ENCODE results near the gene TMEM17. TPM values are rescaled to one million over a fixed set of nuclear protein-coding genes. Genes with fewer than 3 reads are reported as not detected.

The TMEM17 gene
- total RNA-seq, 4 donors from 2014 or later = 2.1 to 6.0 (median 4.8) TPM

- Histone ChIP-seq H3K4me1 (peaks cover 4 to 8% of the 10 kb centered on the region in 2 donors), H3K9me3 (no peaks in the 10 kb centered on the region), H3K36me3 (no peaks in the 10 kb centered on the region), H3K27me3 (no peaks in the 10 kb centered on the region), H3K4me3 (replicated peaks in 1 of 3) (no peak overlapping the region), H3K27ac (no peak overlapping the region)
- intact Hi-C loops (cut with DNase I) = no loop called here
- no peak for DNase-seq
- 86 to 88% methylated on average over 3 of the region's 3 CpGs for WGBS, 2 donors
- TF ChIP-seq CTCF (IDR thresholded peaks at IDR 0.05) = no peak
Observed at GRCh38 chr2:62501069-62501468, 4.9 kb downstream of the TMEM17 start.

GRCh38 chr2:62499430-62500060 lies 6.5 kb downstream of the TMEM17 start:
- WGBS, 2 donors = 74 to 99% methylated on average over 2 of the region's 2 CpGs
- DNase-seq = no peak
- no peaks in the 10 kb centered on the region for H3K27me3 ChIP-seq
- peaks cover 9% of the 10 kb centered on the region in 2 donors for H3K4me1 ChIP-seq
- no peaks in the 10 kb centered on the region for H3K9me3 ChIP-seq
- intact Hi-C loops (cut with DNase I) = no loop called here
- TF ChIP-seq CTCF (IDR thresholded peaks at IDR 0.05) = no peak
- TF ChIP-seq POLR2A (IDR thresholded peaks at IDR 0.05) = no peak
- H3K4me3 ChIP-seq (replicated peaks in 1 of 3) = no peak overlapping the region
- H3K36me3 ChIP-seq = no peaks in the 10 kb centered on the region
- H3K27ac ChIP-seq = no peak overlapping the region

GRCh38 chr2:62498739-62499138 lies 7.3 kb downstream of the TMEM17 start:
- Histone ChIP-seq H3K4me1 (peaks cover 9% of the 10 kb centered on the region in 2 donors), H3K27ac (no peak overlapping the region), H3K4me3 (replicated peaks in 1 of 3) (no peak overlapping the region), H3K9me3 (no peaks in the 10 kb centered on the region), H3K27me3 (no peaks in the 10 kb centered on the region), H3K36me3 (no peaks in the 10 kb centered on the region)
- no peak for TF ChIP-seq POLR2A (IDR thresholded peaks at IDR 0.05)
- no peak for TF ChIP-seq CTCF (IDR thresholded peaks at IDR 0.05)
- intact Hi-C loops (cut with DNase I) = no loop called here
- DNase-seq = no peak

- H3K4me3 ChIP-seq (replicated peaks in 1 of 3) = no peak overlapping the region
- peaks cover 9% of the 10 kb centered on the region in 2 donors for H3K4me1 ChIP-seq
- 67 to 74% methylated on average over 2 of the region's 2 CpGs for WGBS, 2 donors
- no peak for DNase-seq
- no peaks in the 10 kb centered on the region for H3K9me3 ChIP-seq
- no peak for TF ChIP-seq CTCF (IDR thresholded peaks at IDR 0.05)
- TF ChIP-seq POLR2A (IDR thresholded peaks at IDR 0.05) = no peak
- intact Hi-C loops (cut with DNase I) = no loop called here
- H3K36me3 ChIP-seq = no peaks in the 10 kb centered on the region
- H3K27ac ChIP-seq = peak overlapping the region in 2 of 3 donors; percentile 2 to 16
- H3K27me3 ChIP-seq = no peaks in the 10 kb centered on the region
Observed at GRCh38 chr2:62495761-62496160, 10.2 kb downstream of the TMEM17 start.

GRCh38 chr2:62492048-62492447 lies 13.9 kb downstream of the TMEM17 start:
- intact Hi-C loops (cut with DNase I) = no loop called here
- TF ChIP-seq CTCF (IDR thresholded peaks at IDR 0.05) (no peak), POLR2A (IDR thresholded peaks at IDR 0.05) (no peak)

More at GRCh38 chr2:62492048-62492447, 13.9 kb downstream of the TMEM17 start:
- Histone ChIP-seq H3K27ac (no peak overlapping the region), H3K9me3 (no peaks in the 10 kb centered on the region), H3K36me3 (no peaks in the 10 kb centered on the region), H3K4me1 (peaks cover 16 to 19% of the 10 kb centered on the region in 2 donors), H3K27me3 (no peaks in the 10 kb centered on the region), H3K4me3 (replicated peaks in 1 of 3) (no peak overlapping the region)
- WGBS, 2 donors = 49 to 97% methylated on average over 2 of the region's 2 CpGs
- DNase-seq = no peak

All from thyroid gland (tissue), 4 donors.